Thoracic aorta (tissue), 2 donors: ENCODE results near the gene SLC10A6. TPM values are rescaled to one million over a fixed set of nuclear protein-coding genes. Genes with fewer than 3 reads are reported as not detected.
"Not testable (repeated sequence)": the region's sequence is repeated elsewhere in the genome, so short reads cannot be mapped to it uniquely, and the experiment has no call there.

Experiments used
- ATAC-seq: fragments of 150-250 bp; one replicate; pipeline ENCODE4 v1.8.0; 2017; ENCODE audit warnings: low read depth; ENCODE audit not compliant: insufficient number of reproducible peaks, low FRiP score
- DNase-seq: peaks from one replicate; pipeline ENCODE4 v3.0.0-alpha.2; 2020; ENCODE audit warnings: low spot score
- H3K27ac ChIP-seq, 2 donors: fragments of 200-600 bp; sonication (generic); 1 replicate in 1 of 2; 2 replicates in 1 of 2; pipeline ENCODE4 v1.5.1; 2016; ENCODE audit warnings: mild to moderate bottlenecking in 2 of 2, moderate library complexity in 2 of 2
- H3K27me3 ChIP-seq: fragments of 200-600 bp; sonication (generic); replicated peaks from 2 replicates; pipeline ENCODE4 v1.6.0; 2016; ENCODE audit warnings: mild to moderate bottlenecking; ENCODE audit not compliant: insufficient read depth
- H3K36me3 ChIP-seq: fragments of 200-600 bp; sonication (generic); one replicate; pipeline ENCODE4 v1.5.1; 2016
- H3K4me1 ChIP-seq, 2 donors: fragments of 200-600 bp; sonication (generic); 1 replicate in 1 of 2; 2 replicates in 1 of 2; pipeline versions ENCODE4 v1.5.1 to v1.6.0; 2016; ENCODE audit warnings: low read depth in 2 of 2, mild to moderate bottlenecking in 1 of 2; ENCODE audit not compliant: control insufficient read depth in 1 of 2
- H3K4me3 ChIP-seq: fragments of 200-600 bp; sonication (generic); 2 replicates; pipeline ENCODE4 v1.5.1; 2016; ENCODE audit warnings: mild to moderate bottlenecking
- H3K9me3 ChIP-seq: fragments of 200-600 bp; sonication (generic); 2 replicates; pipeline ENCODE4 v1.5.1; 2016
- CTCF ChIP-seq: fragments of 200-600 bp; sonication (generic); IDR thresholded peaks from one replicate; pipeline ENCODE4 v1.5.1; 2019; ENCODE audit warnings: antibody characterized with exemption
- total RNA-seq, 2 donors: library from RNA; depleted of rRNA; stranded (reverse); fragments of >200 nt; gene quantifications; one replicate each; pipeline versions ENCODE4 v1.1.0 to v1.2.3, GENCODE V29; 2016

The SLC10A6 gene
- total RNA-seq, 2 donors from 2014 or later: 4.2 to 12.0 TPM

GRCh38 chr4:86879641-86880040 lies 30.5 kb upstream of the SLC10A6 start:
- Histone ChIP-seq H3K27me3 (no peaks in the 10 kb centered on the region), H3K27ac (no peak overlapping the region), H3K36me3 (no peaks in the 10 kb centered on the region), H3K9me3 (peaks cover 6% of the 10 kb centered on the region), H3K4me1 (peaks cover 0 to 10% of the 10 kb centered on the region in 2 donors), H3K4me3 (no peak overlapping the region)
- no peak for TF ChIP-seq CTCF
- DNase-seq: no peak
- ATAC-seq: no peak

DNA sequence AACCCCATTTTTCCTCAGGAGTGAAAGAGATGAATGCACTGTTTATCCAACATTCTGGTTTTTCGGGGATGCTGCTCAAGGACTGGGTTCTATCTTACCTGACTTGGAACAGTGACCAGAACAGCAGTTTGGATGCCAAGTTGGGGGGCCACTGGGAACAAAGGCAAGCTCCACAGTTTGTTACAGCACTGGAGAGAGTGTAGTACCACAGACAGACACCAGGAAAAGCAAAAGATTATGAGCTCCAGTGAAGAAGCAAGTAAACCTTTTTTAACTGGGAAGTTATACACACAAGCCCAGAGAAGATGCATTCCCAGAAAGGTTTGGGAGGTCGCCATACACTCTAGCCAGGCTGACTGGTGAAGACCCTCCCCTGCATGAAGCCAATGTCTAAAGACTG lies 29.5 kb upstream of the SLC10A6 start:
- no peak for TF ChIP-seq CTCF
- Histone ChIP-seq H3K27me3 (no peaks in the 10 kb centered on the region), H3K9me3 (peaks cover 6% of the 10 kb centered on the region), H3K27ac (no peak overlapping the region), H3K4me3 (no peak overlapping the region), H3K4me1 (peaks cover 0 to 10% of the 10 kb centered on the region in 2 donors), H3K36me3 (no peaks in the 10 kb centered on the region)
- DNase-seq (no peak), ATAC-seq (no peak)

DNA sequence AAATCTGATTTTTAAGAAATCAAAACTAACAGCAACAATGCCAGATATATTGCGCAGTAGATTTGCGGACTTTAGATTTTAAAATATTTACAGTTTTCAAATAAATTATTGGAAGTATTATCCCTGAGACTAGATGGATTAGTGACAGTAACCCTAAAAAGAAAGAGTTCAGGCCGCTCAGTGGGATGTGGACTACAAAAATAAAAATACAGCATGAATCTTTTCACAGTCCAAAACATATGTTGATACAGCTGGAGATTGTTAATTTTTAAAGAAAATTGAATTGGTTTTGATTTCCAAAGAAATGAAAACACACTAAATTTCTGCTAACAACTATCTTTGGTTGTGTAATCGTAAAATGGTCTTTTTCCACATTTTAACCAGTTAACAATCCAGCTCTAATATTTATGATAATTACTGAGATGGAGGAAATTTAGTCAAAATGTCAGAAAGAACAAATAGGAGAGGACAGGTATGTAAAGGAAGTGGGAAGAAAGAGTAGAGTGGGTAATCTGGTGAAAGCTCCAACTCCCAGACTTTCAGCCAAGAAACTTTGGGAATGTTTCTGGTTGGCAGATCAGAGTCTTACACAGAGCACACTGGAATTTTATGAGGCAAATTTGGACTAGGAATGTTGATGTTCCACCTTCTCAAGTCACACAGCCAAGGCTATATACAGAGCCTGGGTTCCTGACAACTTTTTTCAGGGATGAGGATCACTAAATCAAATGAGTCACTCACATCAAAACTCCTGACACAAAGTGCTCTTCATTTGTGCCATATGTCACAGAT lies 27.9 kb upstream of the SLC10A6 start:
- Histone ChIP-seq H3K27ac (no peak overlapping the region), H3K36me3 (no peaks in the 10 kb centered on the region), H3K4me1 (peaks cover 0 to 10% of the 10 kb centered on the region in 2 donors), H3K4me3 (no peak overlapping the region), H3K27me3 (no peaks in the 10 kb centered on the region), H3K9me3 (peaks cover 6% of the 10 kb centered on the region)
- TF ChIP-seq CTCF: no peak
- ATAC-seq (no peak), DNase-seq (no peak)

GRCh38 chr4:86875436-86875835 lies 26.3 kb upstream of the SLC10A6 start:
- DNase-seq, H3K4me3 ChIP-seq, H3K27me3 ChIP-seq, ATAC-seq, H3K27ac ChIP-seq, H3K9me3 ChIP-seq, H3K36me3 ChIP-seq: not testable (repeated sequence)
- peaks cover 0 to 10% of the 10 kb centered on the region in 2 donors for H3K4me1 ChIP-seq

- H3K9me3 ChIP-seq: no peaks in the 10 kb centered on the region
- H3K4me3 ChIP-seq: no peak overlapping the region
- H3K27me3 ChIP-seq: no peaks in the 10 kb centered on the region
- DNase-seq (no peak), ATAC-seq (no peak)
- TF ChIP-seq CTCF: no peak
- peaks cover 0 to 4% of the 10 kb centered on the region in 2 donors for H3K4me1 ChIP-seq
- H3K27ac ChIP-seq: no peak overlapping the region
- no peaks in the 10 kb centered on the region for H3K36me3 ChIP-seq
These were observed 23.0 kb upstream of the SLC10A6 start for GRCh38 chr4:86872135-86872534.
